HG02870 (cell line): ENCODE results near the gene C13orf46.

Source experiments
- ATAC-seq: cut with Tn5 transposase; IDR thresholded peaks from one replicate; pipeline ENCODE4 v1.9.1; 2021; ENCODE audit warnings: mild to moderate bottlenecking, moderate library complexity; ENCODE audit not compliant: unreplicated experiment

C13orf46 gene

DNA sequence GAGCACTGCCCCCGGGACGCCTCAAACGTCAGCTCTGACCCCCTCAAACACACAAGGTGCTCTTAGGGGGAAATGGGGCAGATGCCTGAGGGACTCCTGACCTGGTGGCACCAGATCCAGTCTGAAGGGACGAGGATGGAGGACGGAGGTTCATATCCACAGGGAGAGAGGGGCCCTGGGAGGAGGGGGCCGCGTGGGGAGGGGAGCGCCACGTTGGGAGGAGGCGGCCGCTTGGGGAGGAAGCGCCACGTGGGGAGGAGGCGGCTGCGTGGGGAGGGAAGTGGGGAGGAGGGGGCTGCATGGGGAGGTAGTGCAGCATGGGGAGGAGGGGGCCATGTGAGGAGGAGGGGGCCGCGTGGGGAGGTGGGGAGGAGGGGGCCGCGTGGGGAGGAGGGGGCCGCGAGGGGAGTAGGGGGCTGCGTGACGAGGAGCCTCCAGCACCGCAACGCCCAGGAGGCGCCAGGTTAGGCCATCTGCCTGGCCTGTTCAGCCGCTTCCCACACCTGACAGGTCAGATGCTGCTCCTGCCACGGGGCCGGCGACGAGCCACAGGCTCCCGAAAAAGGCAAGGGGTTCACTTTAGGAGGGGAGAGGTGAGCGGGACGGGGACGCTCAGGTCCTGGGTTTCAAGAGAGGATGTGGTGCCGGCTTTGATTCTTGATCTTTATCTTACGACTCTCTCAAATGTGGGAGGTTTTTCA, 36.7 kb upstream of the C13orf46 start:
- no peak for ATAC-seq

DNA sequence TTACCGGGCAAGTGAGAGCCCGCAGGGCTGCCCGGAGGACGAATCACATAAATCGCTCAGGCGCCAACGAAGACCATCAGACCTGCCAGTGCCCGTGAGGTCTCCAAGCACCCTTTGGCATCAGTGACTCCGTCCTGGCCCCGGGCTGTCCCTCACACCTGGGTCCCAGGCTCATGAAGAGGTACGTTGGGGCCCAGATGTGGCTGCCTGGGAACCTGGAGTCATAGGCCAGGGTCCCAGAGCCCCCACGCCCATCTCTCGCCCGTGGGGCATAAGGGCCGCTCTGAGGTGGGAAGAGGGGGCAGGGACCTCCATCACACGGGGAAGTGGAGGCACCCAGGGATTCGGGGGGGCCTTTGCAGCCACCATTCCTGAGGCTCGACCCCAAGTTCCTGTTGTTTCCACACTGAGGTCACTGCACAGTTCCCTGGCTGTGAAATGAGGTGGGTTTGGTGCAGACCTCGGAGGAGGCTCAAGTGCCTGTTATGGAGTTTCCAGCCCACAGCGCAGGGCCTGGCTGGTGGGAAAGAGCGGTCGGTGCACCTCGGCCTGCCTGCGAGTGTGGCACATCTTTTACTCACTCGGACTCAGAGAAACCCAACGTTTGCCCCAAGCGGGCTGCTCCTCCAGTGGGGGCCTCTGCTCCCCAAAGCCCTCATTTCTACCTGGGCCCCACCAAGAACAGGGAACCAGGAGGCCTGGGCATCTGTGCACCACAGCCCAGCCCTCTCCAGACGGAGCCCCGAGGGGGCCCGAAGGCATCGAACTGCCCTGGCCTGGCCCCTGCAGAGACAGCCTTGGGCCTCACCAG, 35.9 kb upstream of the C13orf46 start:
- ATAC-seq: no peak

DNA sequence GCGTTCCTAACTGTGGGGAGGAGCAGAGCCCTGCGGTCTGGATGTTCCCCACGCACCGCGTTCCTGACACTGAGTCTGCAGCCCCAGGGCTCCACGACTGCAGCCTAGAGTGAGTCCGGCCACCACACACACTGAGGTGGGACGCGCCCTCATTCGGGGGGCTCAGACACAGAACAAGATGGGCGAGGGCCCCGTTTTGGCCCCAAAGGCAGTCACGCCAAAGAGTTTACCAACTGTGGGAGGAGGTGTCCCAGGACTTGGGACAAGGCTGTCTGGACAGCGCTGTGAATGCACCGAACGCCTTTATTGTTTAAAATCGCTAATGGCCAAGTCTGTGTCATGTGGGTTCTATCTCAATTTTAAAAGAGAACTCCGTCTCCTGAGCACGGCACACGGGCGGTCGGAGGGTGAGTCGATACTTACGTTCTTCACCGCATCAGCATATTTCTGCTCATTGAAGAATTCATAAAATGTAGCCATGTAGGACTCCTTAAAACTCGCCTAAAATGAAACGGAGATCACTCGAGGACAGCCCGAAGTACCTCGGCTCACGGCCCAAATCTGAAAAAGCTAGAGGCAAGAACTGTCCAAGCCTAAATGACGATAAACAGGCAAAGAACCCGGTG, 35.2 kb upstream of the C13orf46 start:
- no peak for ATAC-seq

DNA sequence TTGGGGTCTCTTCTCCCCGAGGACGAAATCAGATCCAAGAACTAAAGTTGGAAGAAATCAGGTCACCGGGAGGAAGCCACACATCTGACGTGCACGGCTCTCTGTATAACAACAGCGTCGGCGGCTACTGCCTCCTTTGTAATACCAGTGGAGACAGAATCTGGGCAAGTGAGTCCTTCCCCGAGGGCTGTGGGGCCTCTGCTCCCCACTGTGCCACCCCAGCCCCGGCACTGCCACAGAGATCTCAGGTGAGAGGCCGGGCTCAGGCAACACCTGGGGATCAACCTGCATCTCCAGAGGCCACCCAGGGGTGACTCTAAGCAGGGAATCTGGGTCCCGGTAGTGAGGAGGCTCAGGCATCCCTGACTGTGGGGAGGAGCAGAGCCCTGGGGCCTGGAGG, 33.7 kb upstream of the C13orf46 start:
- no peak for ATAC-seq

DNA sequence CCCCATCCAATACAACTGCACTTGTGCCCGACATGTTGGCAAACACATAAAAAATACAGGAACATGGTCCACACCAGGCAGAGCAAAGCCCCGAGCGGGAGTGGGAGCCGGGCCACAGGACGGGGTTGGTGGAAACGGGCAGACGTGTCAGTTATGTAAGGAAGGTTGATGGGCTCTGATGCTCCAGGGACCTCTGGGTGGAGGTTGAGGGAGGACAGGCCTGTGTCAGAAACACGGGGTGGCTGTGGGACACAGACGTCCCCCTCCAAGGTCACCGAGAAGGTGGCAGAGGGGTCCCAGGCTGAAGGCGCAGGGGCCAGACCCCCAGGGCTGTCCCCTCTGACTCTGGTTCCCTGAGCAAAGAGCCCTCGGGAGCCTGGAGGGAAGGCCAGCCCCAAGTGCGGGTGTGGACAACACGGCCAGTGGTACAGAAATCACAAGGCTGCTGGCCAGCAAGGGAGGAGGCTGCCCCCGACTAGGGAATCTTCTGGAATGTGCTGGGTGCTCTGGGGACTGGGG, 31.4 kb upstream of the C13orf46 start:
- ATAC-seq: no peak

DNA sequence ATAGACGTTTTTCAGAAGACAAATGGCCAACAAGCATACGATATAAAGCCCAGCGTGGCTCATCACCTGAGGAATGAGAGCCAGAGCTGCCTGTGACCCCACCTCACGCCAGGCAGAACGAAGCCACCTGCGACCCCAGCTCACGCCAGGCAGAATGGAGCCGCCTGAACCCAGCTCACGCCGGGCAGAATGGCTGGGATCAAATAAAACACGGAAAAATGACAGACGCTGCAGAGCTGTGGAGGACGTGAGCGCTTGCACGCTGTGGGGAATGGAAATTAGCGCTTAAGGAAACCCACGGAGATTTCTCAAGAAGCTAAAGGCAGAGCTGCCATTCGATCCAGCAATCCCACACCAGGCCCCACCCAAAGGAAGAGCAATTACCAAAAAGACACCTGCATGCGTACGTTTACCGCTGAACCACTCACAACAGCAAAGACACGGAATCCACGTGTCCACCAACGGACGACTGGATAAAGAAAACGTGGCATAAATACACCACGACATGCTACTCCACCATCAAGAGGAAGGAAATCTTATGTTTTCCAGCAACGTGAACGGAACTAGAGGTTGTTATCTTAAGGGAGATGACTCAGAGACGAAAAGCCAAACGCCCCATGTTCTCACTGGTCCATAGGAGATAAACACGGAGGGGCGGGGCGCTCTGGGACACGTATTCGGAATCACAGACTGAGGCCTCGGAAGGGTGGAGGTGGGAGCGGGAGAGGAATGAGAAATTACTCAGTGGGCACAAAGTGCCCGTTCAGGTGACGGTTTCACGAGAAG, 30.7 kb upstream of the C13orf46 start:
- no peak for ATAC-seq

DNA sequence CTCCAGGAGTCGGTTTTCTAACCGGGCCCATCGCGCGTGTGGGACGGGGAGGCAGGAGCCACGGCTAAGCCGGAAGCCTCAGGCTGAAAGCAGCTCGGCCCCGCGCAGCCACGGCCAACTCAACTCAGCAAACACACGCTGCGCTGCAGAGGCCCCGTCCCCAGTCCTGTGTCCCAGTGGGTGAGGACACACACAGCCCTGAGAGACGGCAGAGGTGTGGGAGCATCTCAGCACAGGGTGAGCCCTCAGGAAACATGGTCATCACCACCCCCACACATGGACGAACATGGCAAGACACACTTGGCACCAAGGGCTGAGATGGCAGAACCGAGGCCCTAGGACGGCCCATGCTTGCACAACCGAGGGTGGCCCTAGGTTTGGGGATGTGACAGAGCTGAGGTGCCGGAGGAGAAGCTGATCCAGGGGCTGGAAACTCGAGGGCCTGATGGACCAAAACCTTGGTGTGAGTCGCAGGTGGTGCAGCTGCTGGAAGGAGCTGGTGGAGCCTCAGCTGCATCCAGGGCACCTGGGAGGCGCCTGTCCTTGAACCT, 29.0 kb upstream of the C13orf46 start:
- ATAC-seq: no peak

DNA sequence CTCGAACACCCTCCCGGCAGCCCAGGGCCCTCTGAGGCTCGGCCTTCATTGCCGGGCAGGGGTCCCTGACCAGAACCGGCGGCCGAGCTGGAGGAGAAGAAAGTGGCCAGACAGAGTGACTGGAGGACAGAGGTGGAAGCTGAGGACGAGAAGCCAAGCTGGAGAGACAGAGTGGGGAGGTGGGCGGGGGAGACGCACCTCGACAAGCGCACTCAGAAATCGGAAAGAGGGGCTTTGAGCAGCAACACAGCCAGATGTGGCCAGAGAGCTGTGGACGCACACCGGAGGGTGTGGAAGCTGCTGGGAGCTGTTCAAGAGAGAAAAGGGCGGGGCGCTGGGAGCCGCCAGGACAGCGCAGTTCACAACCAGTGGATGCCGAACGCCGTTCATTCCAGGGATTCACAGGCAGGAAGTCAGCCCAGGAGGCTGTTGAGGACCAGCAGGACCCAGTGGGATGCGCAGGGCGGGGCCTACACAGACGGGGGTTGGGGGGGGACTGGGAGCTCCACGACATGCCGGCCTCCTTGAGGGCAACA, 28.2 kb upstream of the C13orf46 start:
- no peak for ATAC-seq

DNA sequence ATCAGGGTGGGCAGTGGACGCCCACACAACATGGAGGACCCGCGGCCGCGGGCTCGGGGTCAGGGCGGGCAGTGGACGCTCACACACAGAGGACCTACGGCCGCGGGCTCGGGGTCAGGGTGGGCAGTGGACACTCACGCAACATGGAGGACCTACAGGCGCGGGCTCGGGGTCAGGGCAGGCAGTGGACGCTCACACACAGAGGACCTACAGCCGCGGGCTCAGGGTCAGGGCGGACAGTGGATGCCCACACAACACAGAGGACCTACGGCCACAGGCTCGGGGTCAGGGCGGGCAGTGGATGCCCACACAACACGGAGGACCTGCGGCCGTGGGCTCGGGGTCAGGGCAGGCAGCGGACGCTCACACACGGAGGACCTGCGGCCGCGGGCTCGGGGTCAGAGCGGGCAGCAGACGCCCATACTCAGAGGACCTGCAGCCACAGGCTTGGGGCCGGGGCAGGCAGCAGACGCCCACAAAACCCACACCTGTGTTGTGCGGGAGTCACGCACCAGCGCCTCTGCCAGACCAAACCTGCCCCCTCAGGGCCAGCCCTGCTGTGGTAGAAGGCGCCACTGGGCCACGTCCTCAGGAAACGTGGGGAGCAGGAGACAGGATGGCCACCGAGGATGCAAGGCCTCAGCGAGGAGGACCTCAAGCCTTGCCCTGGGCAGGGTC, 27.6 kb upstream of the C13orf46 start:
- no peak for ATAC-seq

DNA sequence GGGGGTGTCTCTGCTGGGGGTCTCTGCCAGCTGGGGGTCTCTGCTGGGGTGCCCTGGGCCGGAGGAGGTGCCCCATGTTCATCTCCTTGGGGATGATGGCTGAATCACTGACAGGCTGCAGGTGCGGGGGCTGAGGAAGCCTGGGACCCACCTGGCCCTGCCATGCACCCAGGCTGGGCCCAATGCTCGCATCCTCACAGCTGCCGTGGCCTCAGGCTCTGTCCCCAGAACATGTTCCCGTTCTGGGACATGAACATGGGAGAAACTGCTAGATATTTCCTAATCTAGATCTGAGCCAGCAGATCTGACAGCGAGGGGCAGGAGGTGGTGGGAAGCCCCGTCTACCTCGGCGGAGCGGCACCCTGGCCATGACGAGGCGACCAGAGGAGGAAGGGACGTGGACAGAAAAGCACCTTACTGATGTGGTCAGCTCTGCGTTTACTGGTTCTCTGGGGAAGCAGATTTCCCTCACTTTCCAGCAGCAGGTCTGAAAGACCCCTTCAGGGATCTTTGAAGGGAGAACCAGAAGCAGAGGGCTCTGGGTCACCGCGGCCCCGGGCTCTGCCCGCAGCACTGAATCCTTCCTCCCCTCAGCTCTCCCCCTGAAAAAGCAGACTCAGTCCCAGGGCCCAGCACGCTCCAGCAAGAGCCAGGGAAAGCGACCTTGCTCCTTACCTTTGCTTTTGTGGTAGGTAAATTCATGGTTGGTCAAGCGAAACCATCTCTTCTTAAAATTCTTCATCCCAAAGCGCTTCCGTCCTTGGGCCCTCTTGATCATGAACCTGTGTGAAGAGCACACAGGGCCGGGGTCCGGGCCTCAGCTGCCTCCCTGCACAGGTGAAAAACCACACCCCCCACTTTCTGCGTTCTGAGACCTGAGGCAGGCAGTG, 26.5 kb upstream of the C13orf46 start:
- no peak for ATAC-seq

DNA sequence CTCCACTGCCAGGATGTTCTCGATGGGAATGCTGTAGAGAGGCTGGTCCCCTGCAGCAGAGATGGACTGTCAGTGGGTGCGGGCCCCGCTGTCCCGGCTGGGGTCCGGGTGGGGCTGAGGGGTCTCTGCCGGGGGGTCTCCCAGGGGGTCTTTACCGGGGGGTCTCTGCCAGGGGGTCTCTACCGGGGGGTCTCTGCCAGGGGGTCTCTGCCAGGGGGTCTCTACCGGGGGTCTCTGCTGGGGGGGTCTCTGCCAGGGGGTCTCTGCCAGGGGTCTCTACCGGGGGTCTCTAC, 25.7 kb upstream of the C13orf46 start:
- ATAC-seq: no peak

DNA sequence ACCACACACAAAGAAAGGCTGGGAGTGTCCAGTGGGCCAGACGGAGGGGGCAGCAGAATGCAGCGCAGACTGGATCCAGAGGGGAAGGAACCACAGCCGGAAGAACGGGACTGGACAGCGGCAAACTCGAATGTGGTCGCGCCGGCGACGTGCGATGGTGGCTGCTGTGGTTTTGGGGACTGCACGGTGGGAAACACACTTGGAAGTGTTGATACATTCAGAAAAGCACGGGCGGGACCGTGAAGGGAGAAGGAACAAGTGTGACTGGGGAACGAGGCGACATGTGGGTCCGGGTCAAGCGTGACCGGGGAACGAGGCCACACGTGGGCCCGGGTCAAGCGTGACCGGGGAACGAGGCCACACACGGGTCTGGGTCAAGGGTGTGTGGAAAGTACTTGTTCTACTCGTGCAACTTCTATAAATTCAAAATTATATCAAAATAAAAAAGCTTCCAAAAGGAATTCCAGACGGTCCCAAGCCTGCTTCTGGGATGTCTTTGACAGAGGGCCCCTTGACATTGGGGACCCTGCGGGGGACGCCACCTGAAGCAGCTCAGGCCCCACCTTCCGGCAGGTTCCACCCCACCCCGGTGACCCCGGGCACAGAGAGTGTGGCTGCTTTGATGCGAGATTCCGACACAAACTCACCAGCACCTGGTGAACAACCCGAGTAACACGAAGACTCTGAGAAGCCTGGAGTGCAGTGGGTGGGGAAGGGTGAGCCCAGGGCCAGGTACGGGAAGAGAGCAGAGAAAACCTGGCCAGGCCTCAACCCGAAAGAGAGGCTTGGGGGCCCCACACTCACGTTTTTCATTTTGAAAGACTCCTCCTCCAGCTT, 25.1 kb upstream of the C13orf46 start:
- no peak for ATAC-seq

DNA sequence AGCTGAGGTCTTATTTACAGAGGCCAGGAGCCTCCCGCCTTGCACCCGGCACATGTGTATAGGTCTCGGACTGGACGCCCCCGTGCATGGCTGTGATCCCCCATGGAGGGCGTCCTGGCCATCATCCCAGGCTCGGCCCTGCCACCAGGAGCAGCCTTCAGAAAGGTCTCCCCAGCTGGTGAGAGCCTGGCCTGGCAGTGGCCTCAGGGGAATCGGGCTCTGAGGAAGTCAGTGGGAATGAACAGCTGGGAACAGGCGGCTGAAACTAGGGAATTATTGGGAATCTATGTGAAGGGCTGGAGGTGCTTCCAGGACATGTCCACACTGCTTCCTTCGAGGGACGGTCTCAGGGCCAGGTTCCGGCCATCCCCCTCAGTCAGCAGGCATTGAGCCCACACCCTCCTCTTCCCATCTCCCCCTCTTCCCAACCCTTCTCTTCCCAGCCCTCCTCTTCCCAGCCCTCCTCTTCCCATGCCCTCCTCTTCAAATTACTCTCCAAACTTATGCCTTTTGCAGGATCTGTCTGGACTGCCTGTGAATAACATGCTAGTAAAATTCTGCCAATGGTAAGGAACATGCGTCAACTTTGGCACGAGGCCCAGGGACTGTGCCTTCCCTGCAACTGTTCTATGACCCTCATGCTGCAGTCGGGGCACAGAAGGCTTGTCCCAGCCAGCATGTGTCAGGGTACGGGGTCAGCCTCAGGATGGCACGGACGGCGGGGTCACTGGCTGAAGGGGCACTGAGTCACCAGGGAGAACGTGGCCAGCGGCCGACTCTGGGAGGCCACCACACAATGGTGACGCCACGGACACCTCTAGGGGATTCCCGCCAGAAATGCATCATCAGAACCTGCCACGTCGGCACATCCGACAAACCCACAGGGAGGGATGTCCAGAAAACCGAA, 24.2 kb upstream of the C13orf46 start:
- ATAC-seq: no peak

DNA sequence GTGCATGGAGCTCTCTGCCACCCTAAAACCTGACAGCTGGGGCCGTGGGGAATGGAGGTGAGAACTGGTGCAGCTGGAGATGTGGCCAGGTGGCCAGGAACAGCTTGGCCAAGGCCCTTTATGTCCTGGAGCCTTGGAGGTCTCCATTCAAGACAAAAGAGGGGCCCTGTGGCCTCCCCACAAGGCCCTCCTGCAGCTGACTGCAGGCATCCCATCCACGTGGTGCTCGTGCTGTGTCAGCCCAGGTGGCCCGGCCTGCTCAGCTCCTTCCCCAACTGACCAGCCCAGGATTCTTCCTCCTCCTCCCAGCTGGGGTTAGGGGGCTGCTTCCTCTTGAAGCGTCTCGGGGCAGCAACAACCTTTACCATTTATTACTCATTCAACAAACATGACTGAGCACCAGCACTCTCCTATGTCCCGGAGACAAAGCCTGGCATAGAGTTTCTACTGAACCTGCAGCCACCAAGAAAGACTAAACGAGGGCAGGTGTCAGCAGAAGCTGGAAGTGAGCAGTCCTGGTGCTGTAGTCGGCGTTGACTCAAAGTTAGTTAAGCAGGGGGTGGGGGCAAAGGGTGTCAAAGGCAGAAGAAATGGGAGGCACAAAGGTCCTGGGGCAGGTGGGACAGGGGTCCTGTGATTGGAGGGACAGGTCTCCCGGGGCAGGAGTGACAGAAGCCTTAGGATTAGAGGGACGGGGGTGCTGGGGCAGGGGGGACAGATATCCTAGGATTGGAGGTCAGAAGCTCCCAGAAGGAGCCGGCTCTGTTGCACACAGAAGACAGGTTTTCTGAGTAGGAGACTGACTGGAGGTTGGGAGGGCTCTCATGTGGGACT, 23.3 kb upstream of the C13orf46 start:
- no peak for ATAC-seq

DNA sequence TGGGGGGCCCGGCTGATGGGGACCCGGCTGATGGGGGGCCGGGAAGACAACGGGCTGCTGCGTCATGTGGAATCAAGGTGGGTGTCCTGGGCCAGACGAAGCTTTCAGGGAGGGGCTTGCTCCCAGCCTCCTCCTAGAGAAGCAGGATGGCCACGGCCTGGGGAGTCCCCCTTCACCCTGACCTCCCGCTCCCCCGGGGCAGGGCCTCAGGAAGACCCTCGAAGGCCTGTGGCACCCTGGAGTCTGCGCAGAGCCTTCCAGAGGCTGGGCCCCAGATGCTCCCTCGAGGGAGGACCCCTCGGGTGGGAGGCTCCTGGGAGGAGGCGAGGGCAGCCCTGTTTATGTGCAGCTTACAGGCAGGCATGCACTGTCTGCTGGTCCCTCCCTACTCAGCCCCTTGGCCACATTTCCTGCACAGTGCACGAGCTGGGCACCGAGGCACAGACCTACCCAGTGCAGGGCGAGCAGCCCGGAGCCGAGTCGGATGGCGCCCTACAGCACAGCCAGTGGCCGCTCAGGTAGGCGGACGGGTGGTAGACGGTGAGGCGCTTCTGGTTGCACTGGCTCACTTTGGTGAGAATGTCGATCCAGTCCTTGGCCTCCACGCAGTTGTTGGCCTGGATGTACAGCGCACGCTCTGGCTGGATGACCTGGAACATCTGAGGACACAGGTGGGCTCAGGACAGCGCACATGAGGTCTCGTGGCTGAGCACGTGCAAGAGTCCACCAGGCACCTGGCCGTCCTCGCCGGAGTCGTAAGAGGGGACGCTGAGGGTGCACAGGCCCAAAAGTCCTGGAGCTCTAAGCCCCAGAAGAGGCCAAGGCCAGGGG, 22.4 kb upstream of the C13orf46 start:
- ATAC-seq: no peak
